Measurements from ENCODE around the gene DCANP1.

- TF ChIP-seq CTCF (IDR thresholded peaks at IDR 0.05) (no peak), POLR2AphosphoS5 (IDR thresholded peaks at IDR 0.05) (no peak), POLR2A (IDR thresholded peaks at IDR 0.05) (no peak), EP300 (IDR thresholded peaks at IDR 0.05) (no peak)
Measured at GRCh38 chr5:135483254-135483653, 36.1 kb upstream of the DCANP1 start.
